Mammary epithelial cell (primary cell): Measurements from ENCODE around the gene ZWILCH.

Experiments
- CTCF ChIP-seq, 2 donors: IDR thresholded peaks in 1 of 2; conservative IDR thresholded peaks in 1 of 2; 2 replicates each; pipeline ENCODE4 v1.5.1; 2011 to 2012; ENCODE audit warnings: inconsistent platforms in 2 of 2, low read length in 2 of 2, mild to moderate bottlenecking in 2 of 2, control low read depth in 1 of 2, low read depth in 1 of 2; ENCODE audit not compliant: insufficient read depth in 1 of 2; ENCODE audit errors: extremely low read depth in 1 of 2
- EZH2 ChIP-seq: IDR thresholded peaks from 2 replicates; pipeline ENCODE4 v1.6.1; 2012; ENCODE audit warnings: low read length, inconsistent platforms, borderline replicate concordance

DNA sequence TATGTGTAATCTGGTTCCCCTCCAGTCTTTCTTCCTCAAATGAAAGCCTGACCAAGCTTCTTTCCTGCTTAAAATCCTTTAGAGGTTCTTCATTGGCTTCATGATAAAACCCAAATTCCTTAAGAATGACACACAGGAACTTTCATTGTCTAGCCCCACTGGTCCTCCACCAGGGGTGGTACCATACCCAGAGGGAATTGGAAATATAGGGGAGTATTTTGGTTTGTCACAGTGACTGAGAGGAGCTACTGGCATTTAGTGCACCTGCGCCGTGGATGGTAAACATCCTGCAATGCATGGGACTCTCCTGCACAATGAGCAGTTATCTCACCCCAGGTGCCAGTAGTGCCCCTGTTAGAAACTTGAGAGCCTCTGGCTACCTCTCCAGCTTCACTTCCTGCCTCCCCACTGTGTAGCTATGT lies 10.8 kb downstream of the ZWILCH start:
- TF ChIP-seq CTCF (conservative IDR thresholded peaks at IDR 0.05 in 1 of 2, IDR thresholded peaks at IDR 0.05 in 1 of 2; ENCODE audit: extremely low read depth in 1 of 2, insufficient read depth in 1 of 2, low read depth in 1 of 2, low read length in 2 of 2) = no peak
- TF ChIP-seq EZH2 = no peak
